Nephron (organoid): Measurements from ENCODE around the gene C1orf94.
A peak's percentile ranks its signal among the peaks of the same experiment; 100 is the strongest.
"Not testable (repeated sequence)": the region's sequence is repeated elsewhere in the genome, so short reads cannot be mapped to it uniquely, and the experiment has no call there.

Experiments used
- H3K27ac Mint-ChIP-seq, 3 experiments: 2 replicates each; pipeline ENCODE4 v1.8.0; 2020; ENCODE audit warnings: mixed read lengths in 3 of 3, mild to moderate bottlenecking in 2 of 3, moderate library complexity in 1 of 3
- H3K27me3 Mint-ChIP-seq: 2 replicates; pipeline ENCODE4 v1.8.0; 2021; ENCODE audit warnings: low read depth, mild to moderate bottlenecking, moderate library complexity, mixed read lengths
- H3K36me3 Mint-ChIP-seq: 2 replicates; pipeline ENCODE4 v1.8.0; 2020; ENCODE audit warnings: low read depth, mixed read lengths
- H3K4me1 Mint-ChIP-seq: 2 replicates; pipeline ENCODE4 v1.8.0; 2020; ENCODE audit warnings: mixed read lengths
- H3K4me3 Mint-ChIP-seq, 3 experiments: 2 replicates each; pipeline ENCODE4 v1.8.0; 2020; ENCODE audit warnings: mild to moderate bottlenecking in 3 of 3, mixed read lengths in 3 of 3, moderate library complexity in 2 of 3
- H3K9me3 Mint-ChIP-seq: 2 replicates; pipeline ENCODE4 v1.8.0; 2020; ENCODE audit warnings: mixed read lengths
- TF ChIP-seq, protein P1 (sequence below), 3 experiments: fragments of 200-600 bp; sonication (generic); IDR thresholded peaks; one replicate each; pipeline ENCODE4 v1.5.0; 2021; ENCODE audit warnings: antibody characterized with exemption in 3 of 3; ENCODE audit not compliant: unreplicated experiment in 3 of 3

C1orf94 gene

GRCh38 chr1:34167389-34167788 lies 9.3 kb upstream of the C1orf94 start:
- Mint-ChIP-seq H3K27me3 (peaks cover 90% of the 10 kb centered on the region), H3K9me3 (no peaks in the 10 kb centered on the region)
- TF ChIP-seq, protein P1, sequence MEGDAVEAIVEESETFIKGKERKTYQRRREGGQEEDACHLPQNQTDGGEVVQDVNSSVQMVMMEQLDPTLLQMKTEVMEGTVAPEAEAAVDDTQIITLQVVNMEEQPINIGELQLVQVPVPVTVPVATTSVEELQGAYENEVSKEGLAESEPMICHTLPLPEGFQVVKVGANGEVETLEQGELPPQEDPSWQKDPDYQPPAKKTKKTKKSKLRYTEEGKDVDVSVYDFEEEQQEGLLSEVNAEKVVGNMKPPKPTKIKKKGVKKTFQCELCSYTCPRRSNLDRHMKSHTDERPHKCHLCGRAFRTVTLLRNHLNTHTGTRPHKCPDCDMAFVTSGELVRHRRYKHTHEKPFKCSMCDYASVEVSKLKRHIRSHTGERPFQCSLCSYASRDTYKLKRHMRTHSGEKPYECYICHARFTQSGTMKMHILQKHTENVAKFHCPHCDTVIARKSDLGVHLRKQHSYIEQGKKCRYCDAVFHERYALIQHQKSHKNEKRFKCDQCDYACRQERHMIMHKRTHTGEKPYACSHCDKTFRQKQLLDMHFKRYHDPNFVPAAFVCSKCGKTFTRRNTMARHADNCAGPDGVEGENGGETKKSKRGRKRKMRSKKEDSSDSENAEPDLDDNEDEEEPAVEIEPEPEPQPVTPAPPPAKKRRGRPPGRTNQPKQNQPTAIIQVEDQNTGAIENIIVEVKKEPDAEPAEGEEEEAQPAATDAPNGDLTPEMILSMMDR (IDR thresholded peaks at IDR 0.05; ENCODE audit: unreplicated experiment in 3 of 3): no peak

GRCh38 chr1:34175744-34176143 lies 963 bp upstream of the C1orf94 start:
- Mint-ChIP-seq H3K9me3 (peaks cover 3% of the 10 kb centered on the region), H3K4me1 (no peaks in the 10 kb centered on the region), H3K36me3 (no peaks in the 10 kb centered on the region), H3K4me3 (no peak overlapping the region), H3K27me3 (peaks cover 73% of the 10 kb centered on the region), H3K27ac (no peak overlapping the region)
- TF ChIP-seq, protein P1 (IDR thresholded peaks at IDR 0.05; ENCODE audit: unreplicated experiment in 3 of 3): no peak

More at GRCh38 chr1:34167389-34167788, 9.3 kb upstream of the C1orf94 start:
- peaks cover 15% of the 10 kb centered on the region for H3K4me1 Mint-ChIP-seq
- peak overlapping the region; percentile 21 to 59 (median 40) for H3K4me3 Mint-ChIP-seq
- no peaks in the 10 kb centered on the region for H3K36me3 Mint-ChIP-seq
- H3K27ac Mint-ChIP-seq: no peak overlapping the region

DNA sequence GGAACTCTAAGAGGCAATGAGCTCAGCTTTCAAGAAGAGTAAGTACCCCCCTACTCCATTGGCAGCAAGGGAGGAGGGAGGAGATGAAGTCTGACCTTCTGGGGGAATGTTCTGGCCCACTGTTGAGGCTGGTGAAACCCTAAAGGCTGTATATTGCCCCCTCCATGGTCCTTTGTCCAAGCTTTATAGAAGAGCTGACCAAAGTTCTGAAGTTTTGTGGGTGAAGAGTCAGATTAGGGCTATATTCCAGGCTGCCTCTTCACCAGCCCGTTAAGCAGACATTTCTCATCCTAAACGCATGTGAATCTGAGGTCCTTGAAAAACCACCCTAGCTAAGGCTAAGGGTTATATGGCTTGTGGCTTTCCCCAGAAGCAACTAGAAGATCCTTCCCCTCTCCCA lies 1.4 kb downstream of the C1orf94 start:
- TF ChIP-seq, protein P1 (IDR thresholded peaks at IDR 0.05; ENCODE audit: unreplicated experiment in 3 of 3): no peak
- H3K36me3 Mint-ChIP-seq: no peaks in the 10 kb centered on the region
- peaks cover 72% of the 10 kb centered on the region for H3K27me3 Mint-ChIP-seq
- peaks cover 3% of the 10 kb centered on the region for H3K9me3 Mint-ChIP-seq
- no peak overlapping the region for H3K4me3 Mint-ChIP-seq
- H3K27ac Mint-ChIP-seq: no peak overlapping the region
- H3K4me1 Mint-ChIP-seq: no peaks in the 10 kb centered on the region

DNA sequence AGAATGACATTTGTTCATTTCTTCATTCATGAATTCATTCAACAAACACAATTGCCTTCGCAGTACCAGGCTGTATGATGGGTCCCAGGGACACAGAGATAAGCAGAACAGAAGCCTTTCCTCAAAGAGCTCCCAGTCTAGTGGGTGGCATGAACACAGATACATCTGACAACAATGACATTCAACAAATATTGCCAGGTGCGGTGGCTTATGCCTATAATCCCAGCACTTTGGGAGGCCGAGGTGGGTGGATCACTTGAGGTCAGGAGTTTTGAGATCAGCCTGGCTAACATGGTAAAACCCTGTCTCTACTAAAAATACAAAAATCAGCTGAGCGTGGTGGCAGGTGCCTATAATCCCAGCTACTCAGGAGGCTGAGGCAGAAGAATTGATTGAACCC lies 6.7 kb downstream of the C1orf94 start:
- peaks cover 64% of the 10 kb centered on the region for H3K27me3 Mint-ChIP-seq
- H3K9me3 Mint-ChIP-seq, H3K27ac Mint-ChIP-seq, H3K4me3 Mint-ChIP-seq, H3K4me1 Mint-ChIP-seq, H3K36me3 Mint-ChIP-seq: not testable (repeated sequence)

DNA sequence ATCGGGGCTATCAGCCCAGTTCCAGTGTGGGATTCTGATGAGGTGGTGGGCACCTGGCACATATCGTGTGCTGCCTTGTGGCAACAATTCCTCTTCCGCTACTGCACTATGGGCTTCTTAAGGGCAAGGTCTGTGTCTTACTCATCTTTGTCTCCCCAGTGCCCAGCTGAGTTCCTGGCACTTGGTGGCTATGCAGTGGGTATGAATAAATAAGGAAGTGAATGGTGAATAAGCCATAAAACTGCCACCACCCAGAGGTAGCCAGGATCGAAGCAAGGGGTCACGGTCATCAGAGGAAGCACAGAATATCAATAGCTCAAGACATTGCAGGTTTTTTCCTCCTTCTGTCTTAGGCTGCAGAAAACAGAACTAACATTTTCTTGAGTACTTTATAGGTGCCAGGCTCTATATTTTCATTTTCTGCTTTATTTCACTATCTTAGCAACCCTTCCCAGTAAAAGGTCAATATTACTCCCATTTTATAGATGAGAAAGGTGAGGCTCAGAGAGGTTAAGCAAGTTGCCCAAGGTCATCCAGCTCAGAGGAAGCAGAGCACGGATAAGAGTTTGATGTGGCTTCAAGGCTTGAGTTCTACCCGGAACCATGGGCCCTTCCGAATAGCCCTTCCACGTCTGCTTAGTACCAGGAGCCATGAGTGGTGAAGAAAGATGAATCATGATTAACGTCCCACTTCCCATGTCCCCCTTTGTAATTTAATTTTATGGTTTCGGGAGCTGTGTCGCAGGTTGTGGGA lies 10.2 kb downstream of the C1orf94 start:
- H3K27me3 Mint-ChIP-seq: peaks cover 45% of the 10 kb centered on the region
- peaks cover 14% of the 10 kb centered on the region for H3K9me3 Mint-ChIP-seq
- H3K36me3 Mint-ChIP-seq: no peaks in the 10 kb centered on the region
- H3K4me3 Mint-ChIP-seq: no peak overlapping the region
- TF ChIP-seq, protein P1 (IDR thresholded peaks at IDR 0.05; ENCODE audit: unreplicated experiment in 3 of 3): no peak
- no peaks in the 10 kb centered on the region for H3K4me1 Mint-ChIP-seq
- H3K27ac Mint-ChIP-seq: no peak overlapping the region

GRCh38 chr1:34188418-34188817 lies 11.7 kb downstream of the C1orf94 start:
- Mint-ChIP-seq H3K9me3 (peaks cover 14% of the 10 kb centered on the region), H3K27me3 (peaks cover 42% of the 10 kb centered on the region), H3K4me3 (no peak overlapping the region), H3K27ac (no peak overlapping the region), H3K36me3 (no peaks in the 10 kb centered on the region), H3K4me1 (no peaks in the 10 kb centered on the region)
- TF ChIP-seq, protein P1 (IDR thresholded peaks at IDR 0.05; ENCODE audit: unreplicated experiment in 3 of 3): no peak
